Adrenal gland (tissue), 12 donors: ENCODE measurements around the gene GLRX. TPM values are rescaled to one million over a fixed set of nuclear protein-coding genes. Genes with fewer than 3 reads are reported as not detected.

Experiments used
- DNase-seq, 7 donors: peaks; one replicate each; pipeline ENCODE4 v3.0.0-alpha.2; 2019 to 2020
- H3K27ac ChIP-seq, 5 donors: fragments of 200-600 bp; sonication (generic) in 4 of 5; 1 replicate in 3 of 5; 2 replicates in 2 of 5; pipeline versions ENCODE4 v1.5.1 to v1.8.0; 2016 to 2020; ENCODE audit warnings: mild to moderate bottlenecking in 1 of 5
- H3K27me3 ChIP-seq: fragments of 200-600 bp; 2 replicates; pipeline ENCODE4 v1.8.0; 2021
- H3K36me3 ChIP-seq, 2 donors: fragments of 200-600 bp; replicated peaks in 1 of 2; 1 replicate in 1 of 2; 2 replicates in 1 of 2; pipeline versions ENCODE4 v1.5.1 to v1.8.0; 2018 to 2022
- H3K4me1 ChIP-seq, 2 donors: fragments of 200-600 bp; replicated peaks in 1 of 2; 1 replicate in 1 of 2; 2 replicates in 1 of 2; pipeline versions ENCODE4 v1.5.1 to v1.8.0; 2018 to 2021
- H3K4me3 ChIP-seq, 4 donors: fragments of 200-600 bp; sonication (generic) in 3 of 4; one replicate each; pipeline ENCODE4 v1.5.1; 2016 to 2018
- H3K9me3 ChIP-seq, 3 donors: fragments of 200-600 bp; sonication (generic) in 1 of 3; replicated peaks in 1 of 3; 1 replicate in 2 of 3; 2 replicates in 1 of 3; pipeline versions ENCODE4 v1.5.1 to v1.8.0; 2016 to 2021
- CTCF ChIP-seq, 6 experiments: fragments of 450-650 bp in 4 of 6; fragments of 200-600 bp in 2 of 6; sonication (generic) in 1 of 6; IDR thresholded peaks; 1 replicate in 5 of 6; 2 replicates in 1 of 6; pipeline versions ENCODE4 v1.5.1 to v1.8.0; 2016 to 2021; ENCODE audit warnings: antibody characterized with exemption in 6 of 6, mild to moderate bottlenecking in 2 of 6, moderate library complexity in 1 of 6
- POLR2A ChIP-seq, 2 donors: fragments of 450-650 bp; IDR thresholded peaks; one replicate each; pipeline ENCODE4 v1.6.1; 2017; ENCODE audit warnings: antibody characterized with exemption in 2 of 2, mild to moderate bottlenecking in 2 of 2, moderate library complexity in 1 of 2
- WGBS, 4 donors: extraction: QIAGEN DNeasy Blood & Tissue Kit in 2 of 4; methylation state at CpG; one replicate each; pipeline versions ENCODE4 v1.1.5 to v1.1.7; 2013 to 2017; 5-methylcytosine and 5-hydroxymethylcytosine counted together
- intact Hi-C, 2 donors: fragments of 100-400 bp; cut with DNase I; formaldehyde crosslinking; loops; one replicate each; pipeline versions ENCODE4 v1.14.1 to v1.15.0; 2022 to 2023
- polyA plus RNA-seq, 3 donors: library from polyadenylated mRNA; stranded (reverse); fragments of 200-250 nt in 2 of 3; fragments of 350-450 nt in 1 of 3; fragmentation: Illumina TruSeq in 1 of 3; extraction: RNeasy Lipid Tissue Mini Kit (QIAGEN cat#74804) in 1 of 3; gene quantifications; one replicate each; pipeline ENCODE4 v1.2.3, GENCODE V29; 2013 to 2014
- total RNA-seq, 9 donors: library from RNA; depleted of rRNA in 4 of 9; stranded (reverse); fragments of >200 nt in 4 of 9; fragments of 120-200 nt in 1 of 9; fragmentation: NEBNext Ultra II Directional in 1 of 9; extraction: Animal tissue kit (Norgen Biotek cat#: 25700) in 1 of 9; gene quantifications; one replicate each; pipeline versions ENCODE4 v1.1.0 to v1.2.4, GENCODE V29; 2013 to 2023
- donor health status: healthy with polysubstance abuse.
- donor health status: Bipolar disorder and iron deficiency.
- donor health status: DM: yes; HTN: yes; CAD: no.
- donor health status: DM: no; HTN: no; CAD: no.
- donor health status: DM: no; HTN: no; CAD: no.
- donor health status: DM: yes; HTN: yes; CAD: no.

GLRX gene
- total and polyA plus RNA-seq, 12 donors = 55.7 to 279 (median 116) TPM

- no peaks in the 10 kb centered on the region for H3K9me3 ChIP-seq
- peak overlapping the region; percentile 11 to 84 (median 52) for H3K27ac ChIP-seq
- H3K4me1 ChIP-seq = peaks cover 30 to 45% of the 10 kb centered on the region in 2 donors
- H3K4me3 ChIP-seq = no peak overlapping the region
- WGBS, 4 donors = 33 to 49% (median 49%) methylated on average over 10 of the region's 10 CpGs
- H3K27me3 ChIP-seq = no peaks in the 10 kb centered on the region
- peak in 6 of 7 donors; percentile 36 to 80 (median 63) for DNase-seq
- intact Hi-C loops = no loop called here
- no peak for TF ChIP-seq CTCF (IDR thresholded peaks at IDR 0.05)
- no peak for TF ChIP-seq POLR2A (IDR thresholded peaks at IDR 0.05)
- H3K36me3 ChIP-seq = peaks cover 0 to under 1% of the 10 kb centered on the region in 2 donors
Measured at GRCh38 chr5:95808686-95809413, 13.7 kb downstream of the GLRX start.

- Histone ChIP-seq H3K27me3 (no peaks in the 10 kb centered on the region), H3K36me3 (no peaks in the 10 kb centered on the region), H3K27ac (peak overlapping the region in 3 of 5 donors; percentile 14 to 84 (median 55)), H3K4me1 (peaks cover 30 to 45% of the 10 kb centered on the region in 2 donors), H3K9me3 (no peaks in the 10 kb centered on the region), H3K4me3 (no peak overlapping the region)
- intact Hi-C loops = no loop called here
- TF ChIP-seq POLR2A (IDR thresholded peaks at IDR 0.05) (no peak), CTCF (IDR thresholded peaks at IDR 0.05) (no peak)
- DNase-seq = peak in 1 of 7 donors; percentile 19
- WGBS, 4 donors = 84 to 92% (median 90%) methylated on average over 6 to 7 of the region's 7 CpGs
Measured at GRCh38 chr5:95808013-95808685, 14.4 kb downstream of the GLRX start.

- Histone ChIP-seq H3K27me3 (no peaks in the 10 kb centered on the region), H3K4me3 (no peak overlapping the region), H3K9me3 (no peaks in the 10 kb centered on the region), H3K4me1 (peaks cover 21 to 31% of the 10 kb centered on the region in 2 donors), H3K36me3 (no peaks in the 10 kb centered on the region), H3K27ac (no peak overlapping the region)
- no peak for TF ChIP-seq CTCF (IDR thresholded peaks at IDR 0.05)
- no peak for TF ChIP-seq POLR2A (IDR thresholded peaks at IDR 0.05)
- WGBS, 4 donors = 85 to 99% (median 92%) methylated on average over 7 of the region's 7 CpGs
- intact Hi-C loops = no loop called here
- peak in 1 of 7 donors; percentile 11 for DNase-seq
Measured at GRCh38 chr5:95806687-95807086, 15.8 kb downstream of the GLRX start.

- intact Hi-C loops = no loop called here
- DNase-seq = no peak
- Histone ChIP-seq H3K27me3 (no peaks in the 10 kb centered on the region), H3K36me3 (no peaks in the 10 kb centered on the region), H3K9me3 (no peaks in the 10 kb centered on the region), H3K4me1 (peaks cover 14 to 18% of the 10 kb centered on the region in 2 donors), H3K27ac (no peak overlapping the region), H3K4me3 (no peak overlapping the region)
- TF ChIP-seq POLR2A (IDR thresholded peaks at IDR 0.05) (no peak), CTCF (IDR thresholded peaks at IDR 0.05) (no peak)
- WGBS, 4 donors = 78 to 97% (median 89%) methylated on average over 6 of the region's 6 CpGs
Measured at GRCh38 chr5:95804736-95805539, 17.6 kb downstream of the GLRX start.
